ENCODE results near the gene KCTD12. TPM values are rescaled to one million over a fixed set of nuclear protein-coding genes. Genes with fewer than 3 reads are reported as not detected.

Gene KCTD12
- total RNA-seq, 1 experiment from 2014 or later, result 1.9 TPM

- ATAC-seq (no peak), DNase-seq (ENCODE audit: low read depth, low spot score) (no peak)
- H3K36me3 ChIP-seq (ENCODE audit: control insufficient read depth in 1 of 2, insufficient read depth in 2 of 2, low read length in 2 of 2), result no peaks in the 10 kb centered on the region
- no peaks in the 10 kb centered on the region for H4K20me1 ChIP-seq (ENCODE audit: insufficient read depth)
- no peaks in the 10 kb centered on the region for H3K4me1 ChIP-seq (ENCODE audit: control insufficient read depth in 1 of 2, insufficient read depth in 2 of 2, low read length in 2 of 2)
- no peak overlapping the region for H3K27ac ChIP-seq (ENCODE audit: low read depth, low read length)
- H3K4me2 ChIP-seq (ENCODE audit: low read length), result no peak overlapping the region
- RAD21 ChIA-PET (ENCODE audit: low non-redundant PET in 1 of 2, low total read pairs in 2 of 2, uncharacterized antibody in 2 of 2, unreplicated experiment in 2 of 2), result no interaction called here
- CTCF ChIA-PET, result no interaction called here
- H3K9me2 ChIP-seq (ENCODE audit: insufficient read depth), result no peaks in the 10 kb centered on the region
- POLR2A ChIA-PET, result no interaction called here
- H3K27me3 ChIP-seq (ENCODE audit: insufficient read depth, low read length), result 0 out of 2 replicates have a peak, but pooled peaks cover 8% of the 10 kb centered on the region
- H3K9me3 ChIP-seq (ENCODE audit: control insufficient read depth in 1 of 2, insufficient read depth in 1 of 2, low read depth in 1 of 2, low read length in 2 of 2), result no peaks in the 10 kb centered on the region
- no peak overlapping the region for H3K9ac ChIP-seq (ENCODE audit: low read length)
- intact Hi-C loops (cut with micrococcal nuclease), result no loop called here
- no peak overlapping the region for H2AFZ ChIP-seq (ENCODE audit: low read depth, low read length, poor library complexity, severe bottlenecking)
- BruUV-seq (replicated peaks), result no TSS peak
- no peaks in the 10 kb centered on the region for H3K79me2 ChIP-seq (ENCODE audit: insufficient read depth, low read length)
- no peak for TF ChIP-seq YY1 (IDR thresholded peaks at IDR 0.05; ENCODE audit: extremely low read depth, insufficient replicate concordance, low read depth, low read length)
- TF ChIP-seq CEBPB (IDR thresholded peaks at IDR 0.05; ENCODE audit: low read depth), result no peak
- H3K4me3 ChIP-seq (replicated peaks in 1 of 2; ENCODE audit: low read depth in 1 of 2, low read length in 2 of 2), result no peak overlapping the region
These were observed 20.2 kb downstream of the KCTD12 start for GRCh38 chr13:76865996-76866503.

GRCh38 chr13:76865109-76865508, 21.1 kb downstream of the KCTD12 start:
- H3K9ac ChIP-seq (ENCODE audit: low read length), result no peak overlapping the region
- H4K20me1 ChIP-seq (ENCODE audit: insufficient read depth), result no peaks in the 10 kb centered on the region
- no peaks in the 10 kb centered on the region for H3K36me3 ChIP-seq (ENCODE audit: control insufficient read depth in 1 of 2, insufficient read depth in 2 of 2, low read length in 2 of 2)
- BruUV-seq (replicated peaks), result no TSS peak
- ATAC-seq (no peak), DNase-seq (ENCODE audit: low read depth, low spot score) (no peak)
- CTCF ChIA-PET, result no interaction called here
- H3K4me3 ChIP-seq (replicated peaks in 1 of 2; ENCODE audit: low read depth in 1 of 2, low read length in 2 of 2), result no peak overlapping the region
- no peaks in the 10 kb centered on the region for H3K4me1 ChIP-seq (ENCODE audit: control insufficient read depth in 1 of 2, insufficient read depth in 2 of 2, low read length in 2 of 2)
- no peaks in the 10 kb centered on the region for H3K9me3 ChIP-seq (ENCODE audit: control insufficient read depth in 1 of 2, insufficient read depth in 1 of 2, low read depth in 1 of 2, low read length in 2 of 2)
- RAD21 ChIA-PET (ENCODE audit: low non-redundant PET in 1 of 2, low total read pairs in 2 of 2, uncharacterized antibody in 2 of 2, unreplicated experiment in 2 of 2), result no interaction called here
- no peak overlapping the region for H3K27ac ChIP-seq (ENCODE audit: low read depth, low read length)
- H3K9me2 ChIP-seq (ENCODE audit: insufficient read depth), result no peaks in the 10 kb centered on the region
- H3K4me2 ChIP-seq (ENCODE audit: low read length), result no peak overlapping the region
- 0 out of 2 replicates have a peak, but pooled peaks cover 8% of the 10 kb centered on the region for H3K27me3 ChIP-seq (ENCODE audit: insufficient read depth, low read length)
- POLR2A ChIA-PET, result no interaction called here
- intact Hi-C loops (cut with micrococcal nuclease), result no loop called here
- H3K79me2 ChIP-seq (ENCODE audit: insufficient read depth, low read length), result no peaks in the 10 kb centered on the region
- no peak overlapping the region for H2AFZ ChIP-seq (ENCODE audit: low read depth, low read length, poor library complexity, severe bottlenecking)
- TF ChIP-seq ZFX (IDR thresholded peaks at IDR 0.05) (no peak), SRF (IDR thresholded peaks at IDR 0.05; ENCODE audit: low read depth) (no peak), CEBPB (IDR thresholded peaks at IDR 0.05; ENCODE audit: low read depth) (no peak), TCF7L2 (IDR thresholded peaks at IDR 0.05; ENCODE audit: borderline replicate concordance, extremely low read depth, insufficient read depth, insufficient read length) (no peak), SP1 (IDR thresholded peaks at IDR 0.05; ENCODE audit: low read depth) (no peak), POLR2A (IDR thresholded peaks at IDR 0.05; ENCODE audit: borderline replicate concordance, extremely low read depth, insufficient read depth, insufficient read length) (no peak), REST (IDR thresholded peaks at IDR 0.05; ENCODE audit: low read depth) (no peak), RAD21 (IDR thresholded peaks at IDR 0.05; ENCODE audit: low read depth) (no peak), ZBTB33 (IDR thresholded peaks at IDR 0.05; ENCODE audit: extremely low read depth, insufficient replicate concordance, low read length) (no peak), CBX3 (IDR thresholded peaks at IDR 0.05; ENCODE audit: low read depth) (no peak), EGR1 (IDR thresholded peaks at IDR 0.05; ENCODE audit: low read depth) (no peak), CTCF (IDR thresholded peaks at IDR 0.05 in 2 of 3, conservative IDR thresholded peaks at IDR 0.05 in 1 of 3; ENCODE audit: borderline replicate concordance in 1 of 3, insufficient read depth in 1 of 3, low read depth in 2 of 3, low read length in 2 of 3) (no peak)
